Measurements from ENCODE around the gene MAP4K3. TPM values are rescaled to one million over a fixed set of nuclear protein-coding genes. Genes with fewer than 3 reads are reported as not detected.

MAP4K3 gene
- total RNA-seq, 1 experiment from 2014 or later: 21.4 TPM

GRCh38 chr2:39379643-39380524, 57.2 kb downstream of the MAP4K3 start:
- Histone ChIP-seq H3K4me2 (ENCODE audit: low read length) (no peak overlapping the region), H3K79me2 (ENCODE audit: insufficient read depth, low read length) (peaks cover 36% of the 10 kb centered on the region), H3K9ac (ENCODE audit: low read length) (no peak overlapping the region), H3K9me3 (ENCODE audit: control insufficient read depth in 1 of 2, insufficient read depth in 1 of 2, low read depth in 1 of 2, low read length in 2 of 2) (no peaks in the 10 kb centered on the region), H3K27ac (ENCODE audit: low read depth, low read length) (no peak overlapping the region), H3K36me3 (ENCODE audit: control insufficient read depth in 1 of 2, insufficient read depth in 2 of 2, low read length in 2 of 2) (no peaks in the 10 kb centered on the region), H3K27me3 (ENCODE audit: insufficient read depth, low read length) (no peaks in the 10 kb centered on the region), H3K4me1 (ENCODE audit: control insufficient read depth in 1 of 2, insufficient read depth in 2 of 2, low read length in 2 of 2) (no peaks in the 10 kb centered on the region), H2AFZ (ENCODE audit: low read depth, low read length, poor library complexity, severe bottlenecking) (no peak overlapping the region), H3K4me3 (replicated peaks in 1 of 2; ENCODE audit: low read depth in 1 of 2, low read length in 2 of 2) (no peak overlapping the region), H3K9me2 (ENCODE audit: insufficient read depth) (no peaks in the 10 kb centered on the region), H4K20me1 (ENCODE audit: insufficient read depth) (0 out of 2 replicates have a peak, but pooled peaks cover 5% of the 10 kb centered on the region)
- TF ChIP-seq CEBPB (IDR thresholded peaks at IDR 0.05; ENCODE audit: low read depth) (0 out of 2 replicates have a peak, but pooled peaks have one; percentile 25), ZFX (IDR thresholded peaks at IDR 0.05) (no peak), CBX3 (IDR thresholded peaks at IDR 0.05; ENCODE audit: low read depth) (0 out of 2 replicates have a peak, but pooled peaks have one; percentile 43), JUND (IDR thresholded peaks at IDR 0.05) (no peak), YY1 (IDR thresholded peaks at IDR 0.05; ENCODE audit: extremely low read depth, insufficient replicate concordance, low read depth, low read length) (peak; percentile 37), EZH2phosphoT487 (IDR thresholded peaks at IDR 0.05; ENCODE audit: borderline replicate concordance) (no peak), RAD21 (IDR thresholded peaks at IDR 0.05; ENCODE audit: low read depth) (peak; percentile 76)
- TF ChIP-seq, protein P1, sequence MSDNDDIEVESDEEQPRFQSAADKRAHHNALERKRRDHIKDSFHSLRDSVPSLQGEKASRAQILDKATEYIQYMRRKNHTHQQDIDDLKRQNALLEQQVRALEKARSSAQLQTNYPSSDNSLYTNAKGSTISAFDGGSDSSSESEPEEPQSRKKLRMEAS (IDR thresholded peaks at IDR 0.05): peak; percentile 28; the same call in 1 of the 2 replicates
- TF ChIP-seq, protein P2, sequence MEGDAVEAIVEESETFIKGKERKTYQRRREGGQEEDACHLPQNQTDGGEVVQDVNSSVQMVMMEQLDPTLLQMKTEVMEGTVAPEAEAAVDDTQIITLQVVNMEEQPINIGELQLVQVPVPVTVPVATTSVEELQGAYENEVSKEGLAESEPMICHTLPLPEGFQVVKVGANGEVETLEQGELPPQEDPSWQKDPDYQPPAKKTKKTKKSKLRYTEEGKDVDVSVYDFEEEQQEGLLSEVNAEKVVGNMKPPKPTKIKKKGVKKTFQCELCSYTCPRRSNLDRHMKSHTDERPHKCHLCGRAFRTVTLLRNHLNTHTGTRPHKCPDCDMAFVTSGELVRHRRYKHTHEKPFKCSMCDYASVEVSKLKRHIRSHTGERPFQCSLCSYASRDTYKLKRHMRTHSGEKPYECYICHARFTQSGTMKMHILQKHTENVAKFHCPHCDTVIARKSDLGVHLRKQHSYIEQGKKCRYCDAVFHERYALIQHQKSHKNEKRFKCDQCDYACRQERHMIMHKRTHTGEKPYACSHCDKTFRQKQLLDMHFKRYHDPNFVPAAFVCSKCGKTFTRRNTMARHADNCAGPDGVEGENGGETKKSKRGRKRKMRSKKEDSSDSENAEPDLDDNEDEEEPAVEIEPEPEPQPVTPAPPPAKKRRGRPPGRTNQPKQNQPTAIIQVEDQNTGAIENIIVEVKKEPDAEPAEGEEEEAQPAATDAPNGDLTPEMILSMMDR (IDR thresholded peaks at IDR 0.05 in 2 of 3, conservative IDR thresholded peaks at IDR 0.05 in 1 of 3; ENCODE audit: borderline replicate concordance in 1 of 3, insufficient read depth in 1 of 3, low read depth in 2 of 3, low read length in 2 of 3): peak; percentile 43 to 71 (median 47); a peak in 5 of 6 replicates
- ATAC-seq (peak; percentile 78), DNase-seq (ENCODE audit: low read depth, low spot score) (peak; percentile 12)
- ChIA-PET POLR2A (interaction anchor here (1.1 kb wide), 1 partner anchor 20 kb away, joined by 3 read pairs; no protein-coding TSS in a partner anchor), RAD21 (ENCODE audit: low non-redundant PET in 1 of 2, low total read pairs in 2 of 2, uncharacterized antibody in 2 of 2, unreplicated experiment in 2 of 2) (interaction anchor here in 1 of 2 experiments (0.9 kb wide), 1 partner anchor 317 kb away, joined by 3 read pairs; no protein-coding TSS in a partner anchor), CTCF (interaction anchor here (0.7 to 1.7 kb wide), 11 partner anchors 9 to 350 kb away, joined by 3 to 22 read pairs (median 3); no protein-coding TSS in a partner anchor)
- intact Hi-C loops (cut with micrococcal nuclease): loop anchor here (1.0 kb wide), 1 partner anchor 349 kb away; no protein-coding TSS in a partner anchor
- no TSS peak for BruUV-seq (replicated peaks)
